Colonic mucosa (tissue), 4 donors: ENCODE data around the gene OR1F1. TPM values are rescaled to one million over a fixed set of nuclear protein-coding genes. Genes with fewer than 3 reads are reported as not detected.
"Not testable (repeated sequence)": the region's sequence is repeated elsewhere in the genome, so short reads cannot be mapped to it uniquely, and the experiment has no call there.

ENCODE experiments used
- DNase-seq: peaks from one replicate; pipeline ENCODE4 v3.0.0-alpha.2; 2020
- H3K27ac ChIP-seq: fragments of 200-600 bp; one replicate; pipeline ENCODE4 v1.8.0; 2021
- H3K27me3 ChIP-seq: fragments of 200-600 bp; one replicate; pipeline ENCODE4 v1.8.0; 2021
- H3K36me3 ChIP-seq: fragments of 200-600 bp; one replicate; pipeline ENCODE4 v1.8.0; 2021
- H3K4me1 ChIP-seq: fragments of 200-600 bp; one replicate; pipeline ENCODE4 v1.8.0; 2021; ENCODE audit warnings: mild to moderate bottlenecking
- H3K4me3 ChIP-seq: fragments of 200-600 bp; one replicate; pipeline ENCODE4 v1.8.0; 2021
- H3K9ac ChIP-seq, 2 donors: one replicate each; pipeline ENCODE4 v1.7.0; 2013; ENCODE audit warnings: control low read depth in 2 of 2, low read depth in 2 of 2, low read length in 2 of 2
- H3K9me3 ChIP-seq: fragments of 200-600 bp; one replicate; pipeline ENCODE4 v1.8.0; 2021
- CTCF ChIP-seq: fragments of 200-600 bp; IDR thresholded peaks from one replicate; pipeline ENCODE4 v1.8.0; 2022; ENCODE audit warnings: antibody characterized with exemption, mild to moderate bottlenecking
- intact Hi-C: fragments of 100-400 bp; cut with DNase I; formaldehyde crosslinking; loops from one replicate; pipeline ENCODE4 v1.14.1; 2022
- total RNA-seq, 2 donors: library from RNA; stranded (reverse); fragmentation: NEBNext Ultra II Directional in 1 of 2; extraction: Animal tissue kit (Norgen Biotek cat#: 25700) in 1 of 2; gene quantifications; one replicate each; pipeline ENCODE4 v1.2.1, GENCODE V29; 2021
- donor health status: healthy.
- donor health status: DM: no; HTN: no; CAD: no.
- donor health status: DM: no; HTN: no; CAD: no.

Gene OR1F1
- total RNA-seq, 2 donors from 2014 or later, result not detected

GRCh38 chr16:3193221-3194212, 5.5 kb downstream of the OR1F1 start:
- peaks cover 10% of the 10 kb centered on the region for H3K4me1 ChIP-seq
- DNase-seq, result no peak
- H3K27me3 ChIP-seq, result peaks cover 47% of the 10 kb centered on the region
- H3K27ac ChIP-seq, result no peak overlapping the region
- H3K36me3 ChIP-seq, result no peaks in the 10 kb centered on the region
- H3K4me3 ChIP-seq, result no peak overlapping the region
- no peak overlapping the region for H3K9ac ChIP-seq
- intact Hi-C loops, result no loop called here
- no peak for TF ChIP-seq CTCF
- no peaks in the 10 kb centered on the region for H3K9me3 ChIP-seq

- TF ChIP-seq CTCF, result no peak
- Histone ChIP-seq H3K9me3 (no peaks in the 10 kb centered on the region), H3K4me3 (no peak overlapping the region), H3K36me3 (no peaks in the 10 kb centered on the region), H3K27ac (no peak overlapping the region), H3K9ac (no peak overlapping the region), H3K27me3 (peaks cover 34% of the 10 kb centered on the region), H3K4me1 (no peaks in the 10 kb centered on the region)
- DNase-seq, result no peak
- intact Hi-C loops, result no loop called here
Measured at GRCh38 chr16:3194792-3195191, 6.8 kb downstream of the OR1F1 start.

- intact Hi-C loops, result no loop called here
Measured at GRCh38 chr16:3195975-3196374, 8.0 kb downstream of the OR1F1 start.

GRCh38 chr16:3197694-3198333, 9.8 kb downstream of the OR1F1 start:
- H3K9me3 ChIP-seq, intact Hi-C loops, H3K9ac ChIP-seq, H3K36me3 ChIP-seq, H3K27me3 ChIP-seq, H3K27ac ChIP-seq, DNase-seq, H3K4me1 ChIP-seq, H3K4me3 ChIP-seq: not testable (repeated sequence)

More at GRCh38 chr16:3195975-3196374, 8.0 kb downstream of the OR1F1 start:
- H3K4me3 ChIP-seq, result no peak overlapping the region
- peaks cover 22% of the 10 kb centered on the region for H3K27me3 ChIP-seq
- no peak overlapping the region for H3K27ac ChIP-seq
- no peaks in the 10 kb centered on the region for H3K9me3 ChIP-seq
- no peaks in the 10 kb centered on the region for H3K4me1 ChIP-seq
- H3K9ac ChIP-seq, result no peak overlapping the region
- no peak for DNase-seq
- H3K36me3 ChIP-seq, result no peaks in the 10 kb centered on the region
- no peak for TF ChIP-seq CTCF

- H3K4me1 ChIP-seq, result no peaks in the 10 kb centered on the region
- intact Hi-C loops, result no loop called here
- no peak for DNase-seq
- H3K9ac ChIP-seq, result no peak overlapping the region
- no peak overlapping the region for H3K4me3 ChIP-seq
- no peak overlapping the region for H3K27ac ChIP-seq
- no peaks in the 10 kb centered on the region for H3K9me3 ChIP-seq
- H3K36me3 ChIP-seq, result no peaks in the 10 kb centered on the region
- peaks cover 4% of the 10 kb centered on the region for H3K27me3 ChIP-seq
- TF ChIP-seq CTCF, result no peak
Measured at GRCh38 chr16:3198334-3199072, 10.5 kb downstream of the OR1F1 start.
